Kidney (tissue), 22 donors: Measurements from ENCODE around the gene PCTP. TPM values are rescaled to one million over a fixed set of nuclear protein-coding genes. Genes with fewer than 3 reads are reported as not detected.

Source experiments
- DNase-seq, 5 donors: peaks; one replicate each; pipeline ENCODE4 v3.0.0-alpha.2; 2013 to 2020
- FAIRE-seq: peaks from 2 replicates; lab custom pipeline; 2012; peaks lifted over from hg19 to GRCh38; lab: Jason Lieb, UNC
- H3K27ac ChIP-seq, 2 donors: one replicate each; pipeline ENCODE4 v1.7.0; 2013; ENCODE audit warnings: low read depth in 2 of 2, low read length in 2 of 2, inconsistent platforms in 1 of 2
- H3K27me3 ChIP-seq: one replicate; pipeline ENCODE4 v1.7.1; 2013; ENCODE audit warnings: low read length, inconsistent platforms; ENCODE audit not compliant: control insufficient read depth, insufficient read depth
- H3K36me3 ChIP-seq, 3 donors: one replicate each; pipeline versions ENCODE4 v1.7.0 to v1.7.1; 2013; ENCODE audit warnings: low read length in 3 of 3, control low read depth in 1 of 3, inconsistent platforms in 1 of 3; ENCODE audit not compliant: insufficient read depth in 3 of 3, control insufficient read depth in 2 of 3
- H3K4me1 ChIP-seq, 3 donors: one replicate each; pipeline versions ENCODE4 v1.7.0 to v1.7.1; 2013; ENCODE audit warnings: low read length in 3 of 3, inconsistent platforms in 1 of 3, low read depth in 1 of 3; ENCODE audit not compliant: control insufficient read depth in 2 of 3, insufficient read depth in 2 of 3
- H3K4me3 ChIP-seq, 3 donors: one replicate each; pipeline versions ENCODE4 v1.7.0 to v1.8.1; 2013; ENCODE audit warnings: low read length in 3 of 3, control low read depth in 1 of 3, inconsistent platforms in 1 of 3
- H3K9ac ChIP-seq, 3 donors: one replicate each; pipeline versions ENCODE4 v1.7.0 to v1.7.1; 2013; ENCODE audit warnings: low read length in 3 of 3, control low read depth in 1 of 3, inconsistent platforms in 1 of 3
- H3K9me3 ChIP-seq, 3 donors: one replicate each; pipeline versions ENCODE4 v1.7.0 to v1.7.1; 2013; ENCODE audit warnings: low read length in 3 of 3, control low read depth in 1 of 3, inconsistent platforms in 1 of 3; ENCODE audit not compliant: control insufficient read depth in 2 of 3, insufficient read depth in 1 of 3
- CTCF ChIP-seq: IDR thresholded peaks from 3 replicates; pipeline ENCODE4 v1.5.1; 2012; ENCODE audit warnings: mild to moderate bottlenecking, moderate library complexity, borderline replicate concordance; ENCODE audit not compliant: insufficient read depth; ENCODE audit errors: extremely low read depth
- intact Hi-C: fragments of 100-400 bp; cut with DNase I; formaldehyde crosslinking; loops from one replicate; pipeline ENCODE4 v1.11.1; 2022
- long read RNA-seq, 10 donors: library from polyadenylated mRNA in 1 of 10; unstranded in 1 of 10; transcript quantifications; one replicate each; pipeline ENCODE4 v2.0.0 and lab custom pipeline, GENCODE V29; 2021 to 2026
- polyA plus RNA-seq: library from polyadenylated mRNA; stranded (reverse); fragments of 350-450 nt; fragmentation: Illumina TruSeq; extraction: RNeasy Lipid Tissue Mini Kit (QIAGEN cat#74804); gene quantifications from one replicate; pipeline ENCODE4 v1.2.3, GENCODE V29; 2014; ENCODE audit warnings: low read depth, low replicate concordance; ENCODE audit not compliant: insufficient read depth
- total RNA-seq: library from RNA; stranded (reverse); fragmentation: NEBNext Ultra II Directional; extraction: Animal tissue kit (Norgen Biotek cat#: 25700); gene quantifications from one replicate; pipeline ENCODE4 v1.2.1, GENCODE V29; 2021
- donor health status: control.
- donor health status: control.
- donor health status: control.
- donor health status: control.
- donor health status: control.
- donor health status: DM: yes; HTN: yes; CAD: no.
- donor health status: Normal renal cell carcinoma (clear cell type).

Gene PCTP
- total RNA-seq (18.7 TPM), polyA plus RNA-seq (39.2 TPM)
- long read RNA-seq, donor 1, transcript PCTP-201 (6 exons, 2,044 nt): major isoform, 6 of 6 reads
- long read RNA-seq, donor 1, partial matches to known transcripts: 0 of 6 reads
- long read RNA-seq, donor 1, other reads (novel, unspliced or antisense): 0 of 6 reads
- long read RNA-seq, donor 2, transcript PCTP-201 (6 exons, 2,044 nt): major isoform, 11 of 12 reads
- long read RNA-seq, donor 2, partial matches to known transcripts: 0 of 12 reads
- long read RNA-seq, donor 2, other reads (novel, unspliced or antisense): 0 of 12 reads
- long read RNA-seq, donor 3, transcript PCTP-201 (6 exons, 2,044 nt): major isoform, 7 of 7 reads
- long read RNA-seq, donor 3, partial matches to known transcripts: 0 of 7 reads
- long read RNA-seq, donor 3, other reads (novel, unspliced or antisense): 0 of 7 reads
- long read RNA-seq, donor 4, transcript PCTP-201 (6 exons, 2,044 nt): major isoform, 15 of 15 reads
- long read RNA-seq, donor 4, partial matches to known transcripts: 0 of 15 reads
- long read RNA-seq, donor 4, other reads (novel, unspliced or antisense): 0 of 15 reads
- long read RNA-seq, donor 5: 0 reads
- long read RNA-seq, donor 6, transcript PCTP-201 (6 exons, 2,044 nt): major isoform, 10 of 11 reads
- long read RNA-seq, donor 6, partial matches to known transcripts: 0 of 11 reads
- long read RNA-seq, donor 6, other reads (novel, unspliced or antisense): 0 of 11 reads
- long read RNA-seq, donor 7, transcript PCTP-201 (6 exons, 2,044 nt): major isoform, 13 of 17 reads
- long read RNA-seq, donor 7, partial matches to known transcripts: 1 of 17 reads
- long read RNA-seq, donor 7, other reads (novel, unspliced or antisense): 2 of 17 reads
- long read RNA-seq, donor 8, transcript PCTP-201 (6 exons, 2,044 nt): major isoform, 9 of 9 reads
- long read RNA-seq, donor 8, partial matches to known transcripts: 0 of 9 reads
- long read RNA-seq, donor 8, other reads (novel, unspliced or antisense): 0 of 9 reads
- long read RNA-seq, donor 9, transcript PCTP-201 (6 exons, 2,044 nt): major isoform, 5 of 5 reads
- long read RNA-seq, donor 9, partial matches to known transcripts: 0 of 5 reads
- long read RNA-seq, donor 9, other reads (novel, unspliced or antisense): 0 of 5 reads
- long read RNA-seq, donor 10, partial matches to known transcripts: 0 of 1 reads
- long read RNA-seq, donor 10, other reads (novel, unspliced or antisense): 0 of 1 reads

GRCh38 chr17:55750750-55751657, at the start of gene PCTP:
PCTP (plus strand) TSS chr17:55751051; CDS start chr17:55751104, 53 bp downstream.
- intact Hi-C loops: no loop called here
- DNase-seq (peak; percentile 94 to 98 (median 96)), FAIRE-seq (peak; percentile 29)
- Histone ChIP-seq H3K36me3 (no peaks in the 10 kb centered on the region), H3K4me3 (peak within 1 kb of the TSS; percentile 75 to 94 (median 76)), H3K9ac (peak within 1 kb of the TSS; percentile 45 to 80 (median 52)), H3K9me3 (no peaks in the 10 kb centered on the region), H3K27me3 (no peaks in the 10 kb centered on the region), H3K27ac (peak within 1 kb of the TSS; percentile 79 to 85), H3K4me1 (peaks cover 0 to 6% (median 4%) of the 10 kb centered on the region in 3 donors)
- TF ChIP-seq CTCF: no peak

GRCh38 chr17:55702150-55702549, 48.7 kb upstream of the PCTP start:
- no peak for TF ChIP-seq CTCF
- Histone ChIP-seq H3K36me3 (no peaks in the 10 kb centered on the region), H3K4me1 (no peaks in the 10 kb centered on the region), H3K4me3 (no peak overlapping the region), H3K27ac (no peak overlapping the region), H3K9ac (no peak overlapping the region), H3K27me3 (no peaks in the 10 kb centered on the region), H3K9me3 (peaks cover 0 to 4% (median 0%) of the 10 kb centered on the region in 3 donors)
- intact Hi-C loops: no loop called here
- DNase-seq (peak in 3 of 5 donors; percentile 29 to 53 (median 48)), FAIRE-seq (no peak)

- no peak for DNase-seq
- no peak overlapping the region for H3K9ac ChIP-seq
Measured at GRCh38 chr17:55704401-55704800, 46.5 kb upstream of the PCTP start.

More at GRCh38 chr17:55704401-55704800, 46.5 kb upstream of the PCTP start:
- Histone ChIP-seq H3K36me3 (no peaks in the 10 kb centered on the region), H3K27me3 (no peaks in the 10 kb centered on the region), H3K4me3 (no peak overlapping the region), H3K9me3 (peaks cover 0 to 4% (median 0%) of the 10 kb centered on the region in 3 donors), H3K4me1 (no peaks in the 10 kb centered on the region), H3K27ac (no peak overlapping the region)
- no peak for TF ChIP-seq CTCF
- no peak for FAIRE-seq
- intact Hi-C loops: no loop called here
